ENCODE results near the gene KCNT2. TPM values are rescaled to one million over a fixed set of nuclear protein-coding genes. Genes with fewer than 3 reads are reported as not detected.
"Not testable (repeated sequence)": the region's sequence is repeated elsewhere in the genome, so short reads cannot be mapped to it uniquely, and the experiment has no call there.

The KCNT2 gene
- total RNA-seq, 4 donors from 2014 or later: 1.6 to 20.9 (median 8.9) TPM

- DNase-seq (ENCODE audit: low spot score) (no peak), ATAC-seq (ENCODE audit: low FRiP score) (no peak)
- TF ChIP-seq, protein P1, sequence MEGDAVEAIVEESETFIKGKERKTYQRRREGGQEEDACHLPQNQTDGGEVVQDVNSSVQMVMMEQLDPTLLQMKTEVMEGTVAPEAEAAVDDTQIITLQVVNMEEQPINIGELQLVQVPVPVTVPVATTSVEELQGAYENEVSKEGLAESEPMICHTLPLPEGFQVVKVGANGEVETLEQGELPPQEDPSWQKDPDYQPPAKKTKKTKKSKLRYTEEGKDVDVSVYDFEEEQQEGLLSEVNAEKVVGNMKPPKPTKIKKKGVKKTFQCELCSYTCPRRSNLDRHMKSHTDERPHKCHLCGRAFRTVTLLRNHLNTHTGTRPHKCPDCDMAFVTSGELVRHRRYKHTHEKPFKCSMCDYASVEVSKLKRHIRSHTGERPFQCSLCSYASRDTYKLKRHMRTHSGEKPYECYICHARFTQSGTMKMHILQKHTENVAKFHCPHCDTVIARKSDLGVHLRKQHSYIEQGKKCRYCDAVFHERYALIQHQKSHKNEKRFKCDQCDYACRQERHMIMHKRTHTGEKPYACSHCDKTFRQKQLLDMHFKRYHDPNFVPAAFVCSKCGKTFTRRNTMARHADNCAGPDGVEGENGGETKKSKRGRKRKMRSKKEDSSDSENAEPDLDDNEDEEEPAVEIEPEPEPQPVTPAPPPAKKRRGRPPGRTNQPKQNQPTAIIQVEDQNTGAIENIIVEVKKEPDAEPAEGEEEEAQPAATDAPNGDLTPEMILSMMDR (IDR thresholded peaks at IDR 0.05): no peak
Measured at GRCh38 chr1:196517193-196517592, 91.0 kb downstream of the KCNT2 start.

DNA sequence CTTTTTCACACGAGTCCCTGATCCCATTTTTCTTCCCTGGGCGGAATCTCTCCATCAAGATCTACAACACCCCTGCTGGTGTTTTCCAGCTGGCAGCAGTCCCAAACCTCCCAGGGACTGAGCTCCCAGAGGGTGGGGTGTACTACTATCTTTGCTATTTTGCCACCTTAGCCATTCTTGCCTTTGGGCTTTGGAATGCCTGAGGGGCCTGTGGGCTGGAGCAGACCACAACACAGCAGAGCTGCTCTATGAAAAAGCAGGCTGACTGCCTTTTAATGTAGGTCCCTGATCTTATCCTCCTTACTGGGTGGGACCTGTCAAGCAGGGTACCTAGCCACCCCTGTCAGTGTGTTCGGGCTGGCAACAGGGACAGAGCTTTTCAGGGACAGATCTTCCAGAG is 91.9 kb downstream of the KCNT2 start:
- TF ChIP-seq, protein P1 (IDR thresholded peaks at IDR 0.05): no peak
- no peak for DNase-seq (ENCODE audit: low spot score)
- ATAC-seq (ENCODE audit: low FRiP score): no peak

DNA sequence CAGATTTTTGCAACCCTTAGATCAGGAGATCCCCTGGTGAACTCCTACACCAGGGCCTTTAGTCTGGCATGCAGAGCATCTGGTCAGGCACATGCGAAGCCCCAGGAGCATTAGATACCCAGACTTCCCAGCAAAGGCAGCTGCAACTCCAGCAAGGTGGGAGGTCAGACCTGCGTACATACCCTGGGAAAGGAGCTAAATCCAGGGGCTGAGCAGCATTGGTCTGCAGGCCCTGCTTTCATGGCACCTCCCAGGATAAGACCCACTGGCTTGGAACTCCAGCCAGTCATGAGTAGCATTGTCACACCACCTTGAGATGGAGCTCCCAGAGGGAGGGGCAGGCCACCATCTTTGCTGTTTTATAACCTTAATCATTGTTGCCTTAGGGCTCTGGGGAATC is 92.3 kb downstream of the KCNT2 start:
- TF ChIP-seq, protein P1 (IDR thresholded peaks at IDR 0.05): no peak
- DNase-seq (ENCODE audit: low spot score) (no peak), ATAC-seq (ENCODE audit: low FRiP score) (no peak)

DNA sequence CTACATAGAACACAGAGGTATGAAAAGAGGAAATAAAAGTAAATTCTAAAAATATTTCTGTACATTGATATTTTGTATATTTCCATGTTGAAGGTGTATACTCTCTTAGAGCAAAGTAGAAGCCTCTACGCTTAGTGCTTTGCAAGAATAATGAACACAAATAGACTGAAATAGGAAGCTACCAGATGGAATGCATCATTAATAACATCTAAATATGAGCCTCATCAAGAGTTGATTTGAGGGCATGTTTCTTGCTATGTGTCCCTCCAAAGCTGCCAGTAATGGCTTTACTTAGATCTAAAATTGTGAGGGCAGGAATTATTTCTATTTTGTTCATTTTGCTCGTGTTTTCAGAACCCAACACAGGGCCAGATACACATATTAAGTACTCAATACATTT is 94.4 kb downstream of the KCNT2 start:
- ATAC-seq (ENCODE audit: low FRiP score) (no peak), DNase-seq (ENCODE audit: low spot score) (no peak)
- TF ChIP-seq, protein P1 (IDR thresholded peaks at IDR 0.05): no peak

DNA sequence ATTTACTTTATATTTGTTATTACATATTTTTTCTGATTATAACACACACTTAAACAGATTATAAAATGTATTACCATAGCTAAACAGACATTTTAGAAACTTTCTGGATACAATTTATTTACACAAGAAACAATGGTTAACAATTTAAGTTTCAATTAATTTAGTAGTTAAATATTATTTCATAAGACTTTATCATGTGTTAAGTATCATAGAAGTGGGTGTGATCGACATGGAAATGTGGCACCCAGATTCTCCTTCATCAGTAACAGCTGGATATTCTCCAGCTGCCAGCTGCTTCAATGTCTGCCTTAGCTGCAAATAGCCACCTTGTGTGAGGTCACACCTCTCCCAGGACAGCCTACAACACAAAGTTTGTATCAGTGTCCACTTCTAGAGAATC is 97.8 kb downstream of the KCNT2 start:
- DNase-seq (ENCODE audit: low spot score) (no peak), ATAC-seq (ENCODE audit: low FRiP score) (no peak)
- TF ChIP-seq, protein P1 (IDR thresholded peaks at IDR 0.05): no peak

GRCh38 chr1:196504224-196504623 is 104.0 kb downstream of the KCNT2 start:
- not testable (repeated sequence) for DNase-seq (ENCODE audit: low spot score); ATAC-seq (ENCODE audit: low FRiP score)

DNA sequence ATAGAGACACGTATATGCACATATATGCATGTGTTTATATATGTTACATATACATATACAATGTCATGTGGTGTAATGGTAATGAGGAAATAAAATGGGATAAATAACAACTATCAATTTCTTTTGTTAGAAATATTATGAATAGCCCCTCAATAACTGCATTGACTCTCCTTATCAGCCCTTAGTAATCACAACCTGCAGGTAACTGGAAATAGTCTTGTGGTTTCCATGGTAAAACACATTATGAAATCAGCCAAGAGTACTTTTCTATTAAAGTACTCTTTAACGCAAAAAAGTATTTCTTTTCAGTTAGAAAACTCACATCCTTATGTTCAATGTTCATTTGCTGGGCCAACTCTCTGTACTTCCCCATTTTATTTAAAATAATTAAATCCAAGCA is 105.8 kb downstream of the KCNT2 start:
- TF ChIP-seq, protein P1 (IDR thresholded peaks at IDR 0.05): no peak
- DNase-seq (ENCODE audit: low spot score) (no peak), ATAC-seq (ENCODE audit: low FRiP score) (no peak)
